ENCODE data around the gene DCTN1.

DNA sequence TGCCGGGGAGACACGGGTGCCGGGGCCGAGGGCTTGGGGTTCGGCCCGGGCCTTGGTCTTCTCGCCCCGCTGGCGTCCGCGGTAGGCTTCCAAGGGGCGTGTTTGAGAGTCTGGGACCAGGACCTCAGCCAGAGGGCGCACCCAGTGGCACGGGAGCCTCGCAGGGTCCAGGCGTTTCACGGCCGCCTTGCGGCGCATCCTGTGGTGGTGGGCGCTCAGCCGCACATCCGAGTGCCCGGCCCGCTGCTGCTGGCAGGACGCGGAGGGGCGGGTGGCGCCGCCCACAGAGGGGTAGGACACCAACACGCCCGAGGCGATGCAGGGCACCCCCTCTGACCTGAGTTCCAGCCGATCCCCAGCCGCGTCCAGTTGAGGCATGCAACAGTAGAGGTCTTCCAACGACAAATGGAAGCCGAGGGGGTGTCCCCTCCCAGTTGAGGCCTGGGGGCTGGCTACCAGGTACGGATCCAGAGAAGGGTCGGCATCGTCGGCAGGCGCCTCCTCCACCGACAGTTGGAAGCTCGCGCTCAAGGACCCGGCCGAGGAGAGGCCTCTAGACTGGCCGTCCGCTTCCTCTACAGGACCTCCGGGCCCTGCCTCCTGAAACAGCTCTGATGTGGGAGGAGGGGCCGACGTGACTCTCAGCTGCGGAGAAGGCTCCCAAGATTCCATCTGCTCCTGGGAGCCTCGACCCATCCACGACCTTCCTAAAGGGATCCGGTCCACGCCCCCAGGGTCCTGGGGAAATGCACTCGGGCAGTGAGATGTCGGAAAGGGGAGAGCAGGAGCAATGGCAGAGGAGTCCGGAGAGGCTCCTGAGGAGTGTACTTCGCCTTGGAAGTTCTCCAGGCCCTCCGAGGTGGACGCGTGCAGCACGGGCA, 35.0 kb upstream of the DCTN1 start:
- TF ChIP-seq POLR2A (IDR thresholded peaks at IDR 0.05; ENCODE audit: low read depth): no peak
- no peak for TF ChIP-seq EP300 (IDR thresholded peaks at IDR 0.05)

Data from esophagus muscularis mucosa (tissue), 2 donors.